Nephron (organoid): Measurements from ENCODE around the gene RAD18.

ENCODE experiments used
- H3K27ac Mint-ChIP-seq, 3 experiments: 2 replicates each; pipeline ENCODE4 v1.8.0; 2020; ENCODE audit warnings: mixed read lengths in 3 of 3, mild to moderate bottlenecking in 2 of 3, moderate library complexity in 1 of 3
- H3K27me3 Mint-ChIP-seq: 2 replicates; pipeline ENCODE4 v1.8.0; 2021; ENCODE audit warnings: low read depth, mild to moderate bottlenecking, moderate library complexity, mixed read lengths
- H3K36me3 Mint-ChIP-seq: 2 replicates; pipeline ENCODE4 v1.8.0; 2020; ENCODE audit warnings: low read depth, mixed read lengths
- H3K4me1 Mint-ChIP-seq: 2 replicates; pipeline ENCODE4 v1.8.0; 2020; ENCODE audit warnings: mixed read lengths
- H3K4me3 Mint-ChIP-seq, 3 experiments: 2 replicates each; pipeline ENCODE4 v1.8.0; 2020; ENCODE audit warnings: mild to moderate bottlenecking in 3 of 3, mixed read lengths in 3 of 3, moderate library complexity in 2 of 3
- H3K9me3 Mint-ChIP-seq: 2 replicates; pipeline ENCODE4 v1.8.0; 2020; ENCODE audit warnings: mixed read lengths
- CTCF ChIP-seq, 3 experiments: fragments of 200-600 bp; sonication (generic); IDR thresholded peaks; one replicate each; pipeline ENCODE4 v1.5.0; 2021; ENCODE audit warnings: antibody characterized with exemption in 3 of 3; ENCODE audit not compliant: unreplicated experiment in 3 of 3

Gene RAD18

DNA sequence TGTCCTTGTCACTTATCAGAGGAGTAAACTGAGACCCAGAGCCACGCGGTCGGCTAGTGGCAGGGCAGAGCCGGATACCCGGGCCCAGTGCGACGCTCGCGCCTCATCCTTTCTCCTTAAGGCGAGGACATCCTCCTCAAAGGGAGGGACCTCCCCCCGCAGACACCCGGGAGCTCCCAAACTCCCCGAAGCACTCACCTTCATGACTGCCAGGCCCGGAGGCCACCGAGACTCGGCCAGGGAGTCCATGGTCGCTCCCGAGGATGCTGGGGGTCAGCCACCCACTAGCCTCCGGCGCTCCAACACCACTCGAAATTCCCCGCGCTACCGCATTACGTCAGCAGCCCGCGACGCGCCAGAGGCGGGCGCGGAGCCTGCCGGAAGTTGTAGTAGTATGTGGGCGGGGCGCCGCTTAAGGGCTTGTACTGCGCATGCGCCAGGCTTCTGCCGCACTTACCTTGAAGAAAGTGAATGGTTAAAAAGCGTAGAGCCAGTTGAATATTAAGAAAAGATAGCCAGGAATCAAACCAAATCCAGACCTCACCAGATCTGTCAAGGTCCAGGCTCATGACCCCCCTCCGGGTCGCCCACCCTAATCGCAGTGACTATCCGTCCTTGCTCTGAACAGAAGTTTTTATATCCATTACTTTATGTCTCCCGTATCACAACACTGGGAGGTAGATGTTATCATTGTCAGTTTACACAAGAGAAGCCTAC, at the start of gene RAD18:
Gene RAD18 (minus strand): TSS at position 336 of the 717 bp plus-strand sequence. CDS start 87 bp downstream, at position 249.
- Mint-ChIP-seq H3K36me3 (no peaks in the 10 kb centered on the region), H3K4me3 (peak within 1 kb of the TSS; percentile 89 to 97 (median 91)), H3K27me3 (peaks cover 4% of the 10 kb centered on the region), H3K27ac (peak within 1 kb of the TSS; percentile 80 to 84 (median 81)), H3K9me3 (no peaks in the 10 kb centered on the region), H3K4me1 (peaks cover 25% of the 10 kb centered on the region)
- TF ChIP-seq CTCF (IDR thresholded peaks at IDR 0.05; ENCODE audit: unreplicated experiment in 3 of 3): no peak

DNA sequence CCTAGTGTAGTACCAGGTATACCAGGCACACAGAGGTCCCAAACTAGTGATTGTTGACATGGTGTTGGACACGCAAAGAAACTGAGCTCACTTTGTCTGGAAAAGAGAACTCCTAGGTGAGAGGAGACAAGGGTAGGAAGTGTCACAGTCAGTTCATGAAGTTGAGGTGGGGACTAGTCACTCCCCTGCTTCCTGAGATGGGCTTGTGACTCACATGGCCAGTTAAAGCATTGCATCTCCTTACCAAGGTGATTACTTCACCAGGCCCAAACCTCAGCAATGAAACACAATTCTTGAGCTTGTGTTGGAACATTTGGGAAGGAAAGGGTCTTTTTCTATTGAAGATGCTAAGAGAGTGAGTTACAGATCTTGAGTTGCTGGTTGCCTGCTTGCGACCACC, 49.2 kb upstream of the RAD18 start:
- Mint-ChIP-seq H3K9me3 (no peaks in the 10 kb centered on the region), H3K27ac (no peak overlapping the region), H3K4me3 (no peak overlapping the region), H3K36me3 (peaks cover 63% of the 10 kb centered on the region), H3K27me3 (no peaks in the 10 kb centered on the region), H3K4me1 (peaks cover 10% of the 10 kb centered on the region)
- TF ChIP-seq CTCF (IDR thresholded peaks at IDR 0.05; ENCODE audit: unreplicated experiment in 3 of 3): no peak

DNA sequence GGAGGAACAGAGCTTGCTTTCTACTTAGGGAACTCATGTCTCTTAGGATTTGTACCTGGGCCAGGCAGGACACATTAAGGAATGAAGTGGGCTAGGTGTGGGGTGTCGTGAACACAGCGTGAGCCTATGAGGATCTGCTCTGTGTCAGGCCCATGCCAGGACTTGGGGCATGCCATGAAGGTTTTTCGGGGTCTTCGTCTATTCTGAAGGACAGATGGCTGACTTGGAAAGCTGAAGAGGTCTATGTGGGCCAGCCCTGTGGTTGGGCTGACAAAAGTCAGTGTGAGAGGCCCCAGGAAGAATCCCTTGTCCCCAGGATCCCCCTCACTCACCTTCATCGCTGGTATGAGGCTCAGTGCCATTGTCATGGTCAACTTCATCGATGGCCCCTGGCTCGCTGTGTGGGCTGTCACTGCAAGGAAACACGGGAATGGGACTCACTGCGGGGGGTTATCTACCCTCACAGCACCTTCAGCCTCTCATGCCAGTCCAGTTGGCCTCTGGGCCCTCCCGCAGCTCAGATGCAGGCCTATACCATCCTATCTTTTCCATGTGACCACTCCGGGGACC, 46.8 kb upstream of the RAD18 start:
- H3K4me1 Mint-ChIP-seq: peaks cover 10% of the 10 kb centered on the region
- H3K9me3 Mint-ChIP-seq: no peaks in the 10 kb centered on the region
- no peak overlapping the region for H3K27ac Mint-ChIP-seq
- no peaks in the 10 kb centered on the region for H3K27me3 Mint-ChIP-seq
- H3K36me3 Mint-ChIP-seq: peaks cover 67% of the 10 kb centered on the region
- TF ChIP-seq CTCF (IDR thresholded peaks at IDR 0.05; ENCODE audit: unreplicated experiment in 3 of 3): no peak
- H3K4me3 Mint-ChIP-seq: no peak overlapping the region

DNA sequence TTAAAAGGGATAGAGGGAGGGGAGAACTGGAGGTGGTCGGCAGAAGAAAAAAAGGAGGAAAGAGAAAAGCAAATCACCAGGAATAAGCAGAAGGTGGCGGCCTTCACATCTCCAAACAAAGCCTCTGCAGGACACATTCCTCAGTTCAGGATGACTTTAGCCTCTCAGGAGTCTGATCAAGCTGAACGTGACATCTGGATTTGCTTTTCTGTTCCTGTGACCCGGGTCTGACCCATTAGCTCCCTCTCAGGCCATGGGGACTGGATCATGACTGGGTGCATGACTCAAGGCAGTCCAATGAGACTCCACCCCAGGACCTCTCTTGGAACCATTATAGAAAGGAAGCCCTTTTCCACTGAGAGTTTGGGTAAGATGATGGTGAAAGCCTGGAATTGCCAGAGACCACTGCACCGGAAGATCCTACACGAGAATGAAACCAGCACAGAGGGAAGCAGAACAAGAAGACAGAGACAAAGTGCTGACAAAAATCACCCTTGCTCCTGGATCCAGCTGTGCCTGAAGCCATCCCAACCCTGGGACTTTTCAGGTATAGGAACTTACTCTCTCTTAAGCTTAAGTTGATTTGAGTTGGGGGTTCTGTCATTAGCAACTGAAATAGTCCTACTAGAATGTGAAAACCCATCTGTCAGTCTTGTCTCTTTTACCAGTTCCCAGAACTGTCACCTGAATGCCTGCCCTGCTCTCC, 45.4 kb upstream of the RAD18 start:
- Mint-ChIP-seq H3K27ac (no peak overlapping the region), H3K9me3 (no peaks in the 10 kb centered on the region), H3K27me3 (no peaks in the 10 kb centered on the region), H3K4me1 (peaks cover 10% of the 10 kb centered on the region), H3K4me3 (no peak overlapping the region), H3K36me3 (peaks cover 74% of the 10 kb centered on the region)
- no peak for TF ChIP-seq CTCF (IDR thresholded peaks at IDR 0.05; ENCODE audit: unreplicated experiment in 3 of 3)

- peaks cover 10% of the 10 kb centered on the region for H3K4me1 Mint-ChIP-seq
- H3K9me3 Mint-ChIP-seq: no peaks in the 10 kb centered on the region
- no peak overlapping the region for H3K27ac Mint-ChIP-seq
- no peaks in the 10 kb centered on the region for H3K27me3 Mint-ChIP-seq
- TF ChIP-seq CTCF (IDR thresholded peaks at IDR 0.05; ENCODE audit: unreplicated experiment in 3 of 3): no peak
- no peak overlapping the region for H3K4me3 Mint-ChIP-seq
- H3K36me3 Mint-ChIP-seq: peaks cover 70% of the 10 kb centered on the region
Observed at GRCh38 chr3:9007928-9008327, 44.7 kb upstream of the RAD18 start.
